ENCODE data around the gene GPATCH1. TPM values are rescaled to one million over a fixed set of nuclear protein-coding genes. Genes with fewer than 3 reads are reported as not detected.
"Not testable (repeated sequence)": the region's sequence is repeated elsewhere in the genome, so short reads cannot be mapped to it uniquely, and the experiment has no call there.

The GPATCH1 gene
- total RNA-seq, 1 experiment from 2014 or later, result 16.1 TPM

DNA sequence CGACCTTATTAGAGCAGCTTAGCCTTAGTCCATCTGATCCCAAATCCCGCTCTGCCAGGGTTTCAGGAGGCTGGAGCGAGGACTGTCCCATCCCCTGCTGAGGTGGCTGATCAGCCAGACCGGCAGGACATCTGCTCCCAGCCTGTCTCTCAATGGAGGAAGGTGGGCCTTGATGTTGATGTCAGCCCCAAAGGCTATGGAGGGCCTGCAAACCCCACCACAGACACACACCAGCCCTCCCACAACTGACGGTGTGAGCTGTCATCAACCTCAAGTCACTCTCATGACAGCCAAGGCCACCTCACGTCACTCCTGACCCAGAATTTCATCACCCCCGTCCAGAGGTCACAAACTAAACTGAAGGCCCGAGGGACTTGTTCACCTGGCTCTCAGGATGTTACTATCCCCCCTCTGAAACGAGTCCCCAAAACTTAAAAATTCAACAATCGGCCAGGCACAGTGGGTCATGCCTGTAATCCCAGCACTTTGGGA, 41.8 kb upstream of the GPATCH1 start:
- H3K4me1 ChIP-seq, result peaks cover 32% of the 10 kb centered on the region
- DNase-seq, result no peak
- no peak overlapping the region for H3K4me3 Mint-ChIP-seq (ENCODE audit: unreplicated experiment)
- peaks cover 96% of the 10 kb centered on the region for H3K36me3 Mint-ChIP-seq (ENCODE audit: insufficient read depth, unreplicated experiment)
- peaks cover 3% of the 10 kb centered on the region for H3K36me3 ChIP-seq (ENCODE audit: control insufficient read depth, insufficient read depth, low read length)
- TF ChIP-seq, protein P1, sequence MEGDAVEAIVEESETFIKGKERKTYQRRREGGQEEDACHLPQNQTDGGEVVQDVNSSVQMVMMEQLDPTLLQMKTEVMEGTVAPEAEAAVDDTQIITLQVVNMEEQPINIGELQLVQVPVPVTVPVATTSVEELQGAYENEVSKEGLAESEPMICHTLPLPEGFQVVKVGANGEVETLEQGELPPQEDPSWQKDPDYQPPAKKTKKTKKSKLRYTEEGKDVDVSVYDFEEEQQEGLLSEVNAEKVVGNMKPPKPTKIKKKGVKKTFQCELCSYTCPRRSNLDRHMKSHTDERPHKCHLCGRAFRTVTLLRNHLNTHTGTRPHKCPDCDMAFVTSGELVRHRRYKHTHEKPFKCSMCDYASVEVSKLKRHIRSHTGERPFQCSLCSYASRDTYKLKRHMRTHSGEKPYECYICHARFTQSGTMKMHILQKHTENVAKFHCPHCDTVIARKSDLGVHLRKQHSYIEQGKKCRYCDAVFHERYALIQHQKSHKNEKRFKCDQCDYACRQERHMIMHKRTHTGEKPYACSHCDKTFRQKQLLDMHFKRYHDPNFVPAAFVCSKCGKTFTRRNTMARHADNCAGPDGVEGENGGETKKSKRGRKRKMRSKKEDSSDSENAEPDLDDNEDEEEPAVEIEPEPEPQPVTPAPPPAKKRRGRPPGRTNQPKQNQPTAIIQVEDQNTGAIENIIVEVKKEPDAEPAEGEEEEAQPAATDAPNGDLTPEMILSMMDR (IDR thresholded peaks at IDR 0.05; ENCODE audit: insufficient read depth in 1 of 2, low read depth in 1 of 2, low read length in 1 of 2, severe bottlenecking in 1 of 2, unreplicated experiment in 1 of 2), result no peak
- H3K27me3 Mint-ChIP-seq (ENCODE audit: insufficient read depth, unreplicated experiment), result no peaks in the 10 kb centered on the region
- no peaks in the 10 kb centered on the region for H3K27me3 ChIP-seq (replicated peaks; ENCODE audit: control insufficient read depth, insufficient read depth, low read length)
- CTCF ChIA-PET, result no interaction called here
- no peak overlapping the region for H3K4me3 ChIP-seq (ENCODE audit: low read depth, low read length)
- no peaks in the 10 kb centered on the region for H3K9me3 Mint-ChIP-seq (ENCODE audit: unreplicated experiment)
- POLR2A ChIA-PET, result interaction anchor here (0.6 kb wide), 1 partner anchor 10 kb away, joined by 3 read pairs; no protein-coding TSS in a partner anchor
- H3K9me3 ChIP-seq, result no peaks in the 10 kb centered on the region
- peaks cover 30% of the 10 kb centered on the region for H3K4me1 Mint-ChIP-seq (ENCODE audit: low read depth, unreplicated experiment)
- peak overlapping the region; percentile 85 for H3K27ac Mint-ChIP-seq (ENCODE audit: unreplicated experiment)
- intact Hi-C loops (cut with micrococcal nuclease; ENCODE audit: unreplicated experiment), result no loop called here
- no TSS peak for BruUV-seq (replicated peaks)

DNA sequence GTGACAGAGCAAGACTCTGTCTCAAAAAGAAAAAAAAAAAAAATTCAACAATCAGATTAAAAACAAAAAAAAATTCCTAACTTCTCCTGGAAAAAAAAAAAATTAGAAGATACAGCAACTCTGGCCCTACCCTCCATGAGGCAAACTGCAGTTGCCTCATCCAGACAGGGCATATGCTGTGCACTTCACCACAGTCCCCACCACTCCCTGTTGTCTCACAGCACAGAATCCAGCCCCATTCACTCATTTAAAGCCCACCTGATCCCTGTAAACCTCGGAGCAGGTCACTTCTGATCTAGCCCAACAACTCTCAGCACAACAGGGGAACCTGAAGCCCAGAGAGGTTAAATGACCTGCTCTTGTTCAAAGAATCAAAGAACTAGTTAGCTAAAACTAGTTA, 41.2 kb upstream of the GPATCH1 start:
- intact Hi-C loops (cut with micrococcal nuclease; ENCODE audit: unreplicated experiment), result no loop called here
- no TSS peak for BruUV-seq (replicated peaks)
- CTCF ChIA-PET, result no interaction called here
- Mint-ChIP-seq H3K36me3 (ENCODE audit: insufficient read depth, unreplicated experiment) (peaks cover 95% of the 10 kb centered on the region), H3K27me3 (ENCODE audit: insufficient read depth, unreplicated experiment) (no peaks in the 10 kb centered on the region), H3K27ac (ENCODE audit: unreplicated experiment) (peak overlapping the region; percentile 85), H3K4me3 (ENCODE audit: unreplicated experiment) (peak overlapping the region; percentile 12), H3K4me1 (ENCODE audit: low read depth, unreplicated experiment) (peaks cover 30% of the 10 kb centered on the region), H3K9me3 (ENCODE audit: unreplicated experiment) (no peaks in the 10 kb centered on the region)
- H3K36me3 ChIP-seq (ENCODE audit: control insufficient read depth, insufficient read depth, low read length), result peaks cover 3% of the 10 kb centered on the region
- TF ChIP-seq, protein P1 (IDR thresholded peaks at IDR 0.05; ENCODE audit: insufficient read depth in 1 of 2, low read depth in 1 of 2, low read length in 1 of 2, severe bottlenecking in 1 of 2, unreplicated experiment in 1 of 2), result no peak
- DNase-seq, result no peak
- H3K4me1 ChIP-seq, result peaks cover 32% of the 10 kb centered on the region
- H3K9me3 ChIP-seq, result no peaks in the 10 kb centered on the region
- POLR2A ChIA-PET, result no interaction called here
- no peak overlapping the region for H3K4me3 ChIP-seq (ENCODE audit: low read depth, low read length)
- no peaks in the 10 kb centered on the region for H3K27me3 ChIP-seq (replicated peaks; ENCODE audit: control insufficient read depth, insufficient read depth, low read length)

DNA sequence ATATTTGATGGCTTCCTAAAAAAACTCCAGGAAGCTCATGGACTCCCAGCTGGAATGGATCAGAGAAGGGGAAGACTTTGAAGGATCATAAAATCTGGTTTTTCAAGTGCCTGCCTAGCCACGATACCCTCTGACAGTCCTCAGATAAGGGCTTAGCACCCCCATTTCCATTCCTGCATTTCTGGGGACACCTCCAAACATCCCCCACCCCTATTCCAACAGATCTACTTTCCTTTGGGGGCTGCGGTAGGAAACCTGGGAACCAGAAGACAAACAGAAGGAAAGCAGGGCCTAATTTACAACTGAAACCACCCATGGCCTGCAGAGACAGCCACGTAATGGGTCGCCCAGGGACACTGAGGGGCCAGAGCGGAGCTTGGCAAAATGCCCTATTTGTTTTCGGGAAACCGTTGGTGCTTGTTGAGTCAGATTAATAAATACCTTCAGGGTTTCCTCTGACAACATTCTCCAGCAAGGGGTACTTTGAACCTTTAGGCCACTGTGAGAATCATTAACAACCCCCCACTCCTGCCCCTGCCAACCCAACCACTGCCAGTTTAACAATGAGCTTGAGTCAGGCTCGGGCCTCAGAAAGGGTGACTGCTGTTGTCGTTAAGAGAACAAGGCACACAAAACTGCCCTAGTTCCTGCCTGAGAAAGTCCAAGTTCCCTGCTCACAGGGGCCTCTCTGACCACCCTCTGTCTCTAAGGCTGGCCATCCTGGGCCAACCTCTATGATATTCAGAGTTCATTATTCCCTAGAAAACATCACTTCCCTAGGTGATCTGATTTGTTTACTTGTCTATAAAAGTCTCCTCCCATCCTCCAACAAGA, 39.8 kb upstream of the GPATCH1 start:
- peaks cover 3% of the 10 kb centered on the region for H3K36me3 ChIP-seq (ENCODE audit: control insufficient read depth, insufficient read depth, low read length)
- H3K27ac Mint-ChIP-seq (ENCODE audit: unreplicated experiment), result peak overlapping the region; percentile 85
- DNase-seq, result peak; percentile 74 to 86
- peaks cover 40% of the 10 kb centered on the region for H3K4me1 ChIP-seq
- H3K36me3 Mint-ChIP-seq (ENCODE audit: insufficient read depth, unreplicated experiment), result peaks cover 96% of the 10 kb centered on the region
- ChIA-PET POLR2A (interaction anchor here (0.6 to 1.3 kb wide), 3 partner anchors 9 to 22 kb away, joined by 3 to 13 read pairs (median 3); no protein-coding TSS in a partner anchor), CTCF (interaction anchor here (0.6 to 1.7 kb wide), 2 partner anchors 9 to 60 kb away, joined by 6 to 7 read pairs; no protein-coding TSS in a partner anchor)
- BruUV-seq (replicated peaks), result TSS peak; percentile 35
- H3K27me3 ChIP-seq (replicated peaks; ENCODE audit: control insufficient read depth, insufficient read depth, low read length), result no peaks in the 10 kb centered on the region
- no peaks in the 10 kb centered on the region for H3K27me3 Mint-ChIP-seq (ENCODE audit: insufficient read depth, unreplicated experiment)
- H3K4me3 ChIP-seq (ENCODE audit: low read depth, low read length), result no peak overlapping the region
- no peaks in the 10 kb centered on the region for H3K9me3 Mint-ChIP-seq (ENCODE audit: unreplicated experiment)
- TF ChIP-seq, protein P1 (IDR thresholded peaks at IDR 0.05; ENCODE audit: insufficient read depth in 1 of 2, low read depth in 1 of 2, low read length in 1 of 2, severe bottlenecking in 1 of 2, unreplicated experiment in 1 of 2), result no peak
- no peaks in the 10 kb centered on the region for H3K9me3 ChIP-seq
- intact Hi-C loops (cut with micrococcal nuclease; ENCODE audit: unreplicated experiment), result loop anchor here (1.0 kb wide), 1 partner anchor 8 kb away; no protein-coding TSS in a partner anchor
- H3K4me3 Mint-ChIP-seq (ENCODE audit: unreplicated experiment), result peak overlapping the region; percentile 51
- peaks cover 36% of the 10 kb centered on the region for H3K4me1 Mint-ChIP-seq (ENCODE audit: low read depth, unreplicated experiment)

DNA sequence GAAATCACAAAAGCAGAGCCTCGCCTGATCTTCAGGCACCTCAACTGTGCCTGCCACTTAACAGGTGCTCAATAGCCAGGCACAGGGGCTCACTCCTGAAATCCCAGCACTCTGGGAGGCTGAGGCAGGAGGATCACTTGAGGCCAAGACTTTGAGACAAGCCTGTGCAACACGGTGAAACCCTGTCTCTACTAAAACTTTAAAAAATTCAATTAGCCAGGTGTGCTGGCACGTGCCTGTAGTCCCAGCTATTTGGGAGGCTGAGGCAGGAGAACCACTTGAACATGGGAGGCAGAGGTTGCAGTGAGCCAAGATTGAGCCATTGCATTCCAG, 39.2 kb upstream of the GPATCH1 start:
- Mint-ChIP-seq H3K4me1 (ENCODE audit: low read depth, unreplicated experiment) (peaks cover 41% of the 10 kb centered on the region), H3K36me3 (ENCODE audit: insufficient read depth, unreplicated experiment) (peaks cover 96% of the 10 kb centered on the region), H3K4me3 (ENCODE audit: unreplicated experiment) (peak overlapping the region; percentile 50), H3K27ac (ENCODE audit: unreplicated experiment) (peak overlapping the region; percentile 85)
- intact Hi-C loops (cut with micrococcal nuclease; ENCODE audit: unreplicated experiment), result loop anchor here (1.0 kb wide), 1 partner anchor 8 kb away; no protein-coding TSS in a partner anchor
- not testable (repeated sequence) for H3K4me3 ChIP-seq (ENCODE audit: low read depth, low read length); H3K27me3 Mint-ChIP-seq (ENCODE audit: insufficient read depth, unreplicated experiment); H3K9me3 Mint-ChIP-seq (ENCODE audit: unreplicated experiment); H3K36me3 ChIP-seq (ENCODE audit: control insufficient read depth, insufficient read depth, low read length); BruUV-seq (replicated peaks); H3K27me3 ChIP-seq (replicated peaks; ENCODE audit: control insufficient read depth, insufficient read depth, low read length); DNase-seq; H3K9me3 ChIP-seq
- CTCF ChIA-PET, result interaction anchor here (0.6 to 1.7 kb wide), 2 partner anchors 10 to 59 kb away, joined by 6 to 7 read pairs; no protein-coding TSS in a partner anchor
- H3K4me1 ChIP-seq, result peaks cover 46% of the 10 kb centered on the region
- POLR2A ChIA-PET, result interaction anchor here (0.6 to 1.3 kb wide), 2 partner anchors 9 to 21 kb away, joined by 3 to 13 read pairs; no protein-coding TSS in a partner anchor
